ENCODE data around the gene MSRB3.

GRCh38 chr12:65420941-65421340 lies 142.5 kb downstream of the MSRB3 start:
- TF ChIP-seq, protein P1, sequence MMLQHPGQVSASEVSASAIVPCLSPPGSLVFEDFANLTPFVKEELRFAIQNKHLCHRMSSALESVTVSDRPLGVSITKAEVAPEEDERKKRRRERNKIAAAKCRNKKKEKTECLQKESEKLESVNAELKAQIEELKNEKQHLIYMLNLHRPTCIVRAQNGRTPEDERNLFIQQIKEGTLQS (CRISPR knock-in tag; conservative IDR thresholded peaks at IDR 0.05): no peak
- TF ChIP-seq SP1 (CRISPR knock-in tag; conservative IDR thresholded peaks at IDR 0.05) (no peak), CTCF (IDR thresholded peaks at IDR 0.05) (no peak), USF2 (CRISPR knock-in tag; IDR thresholded peaks at IDR 0.05) (no peak), ETV6 (CRISPR knock-in tag; IDR thresholded peaks at IDR 0.05) (no peak), JAZF1 (CRISPR knock-in tag; IDR thresholded peaks at IDR 0.05) (no peak)
- TF ChIP-seq, protein P2, sequence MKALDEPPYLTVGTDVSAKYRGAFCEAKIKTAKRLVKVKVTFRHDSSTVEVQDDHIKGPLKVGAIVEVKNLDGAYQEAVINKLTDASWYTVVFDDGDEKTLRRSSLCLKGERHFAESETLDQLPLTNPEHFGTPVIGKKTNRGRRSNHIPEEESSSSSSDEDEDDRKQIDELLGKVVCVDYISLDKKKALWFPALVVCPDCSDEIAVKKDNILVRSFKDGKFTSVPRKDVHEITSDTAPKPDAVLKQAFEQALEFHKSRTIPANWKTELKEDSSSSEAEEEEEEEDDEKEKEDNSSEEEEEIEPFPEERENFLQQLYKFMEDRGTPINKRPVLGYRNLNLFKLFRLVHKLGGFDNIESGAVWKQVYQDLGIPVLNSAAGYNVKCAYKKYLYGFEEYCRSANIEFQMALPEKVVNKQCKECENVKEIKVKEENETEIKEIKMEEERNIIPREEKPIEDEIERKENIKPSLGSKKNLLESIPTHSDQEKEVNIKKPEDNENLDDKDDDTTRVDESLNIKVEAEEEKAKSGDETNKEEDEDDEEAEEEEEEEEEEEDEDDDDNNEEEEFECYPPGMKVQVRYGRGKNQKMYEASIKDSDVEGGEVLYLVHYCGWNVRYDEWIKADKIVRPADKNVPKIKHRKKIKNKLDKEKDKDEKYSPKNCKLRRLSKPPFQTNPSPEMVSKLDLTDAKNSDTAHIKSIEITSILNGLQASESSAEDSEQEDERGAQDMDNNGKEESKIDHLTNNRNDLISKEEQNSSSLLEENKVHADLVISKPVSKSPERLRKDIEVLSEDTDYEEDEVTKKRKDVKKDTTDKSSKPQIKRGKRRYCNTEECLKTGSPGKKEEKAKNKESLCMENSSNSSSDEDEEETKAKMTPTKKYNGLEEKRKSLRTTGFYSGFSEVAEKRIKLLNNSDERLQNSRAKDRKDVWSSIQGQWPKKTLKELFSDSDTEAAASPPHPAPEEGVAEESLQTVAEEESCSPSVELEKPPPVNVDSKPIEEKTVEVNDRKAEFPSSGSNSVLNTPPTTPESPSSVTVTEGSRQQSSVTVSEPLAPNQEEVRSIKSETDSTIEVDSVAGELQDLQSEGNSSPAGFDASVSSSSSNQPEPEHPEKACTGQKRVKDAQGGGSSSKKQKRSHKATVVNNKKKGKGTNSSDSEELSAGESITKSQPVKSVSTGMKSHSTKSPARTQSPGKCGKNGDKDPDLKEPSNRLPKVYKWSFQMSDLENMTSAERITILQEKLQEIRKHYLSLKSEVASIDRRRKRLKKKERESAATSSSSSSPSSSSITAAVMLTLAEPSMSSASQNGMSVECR (CRISPR knock-in tag; IDR thresholded peaks at IDR 0.05; ENCODE audit: borderline replicate concordance): no peak
